Measurements from ENCODE around the gene MPZL2.
"Not testable (repeated sequence)": the region's sequence is repeated elsewhere in the genome, so short reads cannot be mapped to it uniquely, and the experiment has no call there.

MPZL2 gene

GRCh38 chr11:118263695-118264568 is at the start of gene MPZL2:
MPZL2 (minus strand) TSS chr11:118264297; CDS start chr11:118264153, 144 bp downstream.
- DNase-seq: no peak

- DNase-seq: no peak
Observed at GRCh38 chr11:118313242-118313641, 49.1 kb upstream of the MPZL2 start.

GRCh38 chr11:118312328-118312727 is 48.2 kb upstream of the MPZL2 start:
- DNase-seq: no peak

GRCh38 chr11:118311518-118311917 is 47.4 kb upstream of the MPZL2 start:
- DNase-seq: no peak

GRCh38 chr11:118310781-118311485 is 46.8 kb upstream of the MPZL2 start:
- DNase-seq: no peak

GRCh38 chr11:118310271-118310670 is 46.2 kb upstream of the MPZL2 start:
- DNase-seq: no peak

- DNase-seq: not testable (repeated sequence)
Observed at GRCh38 chr11:118308995-118309528, 45.0 kb upstream of the MPZL2 start.

GRCh38 chr11:118306556-118306955 is 42.5 kb upstream of the MPZL2 start:
- no peak for DNase-seq

GRCh38 chr11:118305726-118306125 is 41.6 kb upstream of the MPZL2 start:
- DNase-seq: peak; percentile 74

- peak; percentile 77 for DNase-seq
Observed at GRCh38 chr11:118304568-118305248, 40.6 kb upstream of the MPZL2 start, which contains the start of gene CD3E. CD3E (plus strand) TSS chr11:118304730; CDS start chr11:118304953, 223 bp downstream.

GRCh38 chr11:118304227-118304567 is 40.1 kb upstream of the MPZL2 start:
- no peak for DNase-seq

- no peak for DNase-seq
Observed at GRCh38 chr11:118301600-118302195, 37.6 kb upstream of the MPZL2 start.

GRCh38 chr11:118295815-118296454 is 31.8 kb upstream of the MPZL2 start:
- DNase-seq: peak; percentile 74

- DNase-seq: no peak
Observed at GRCh38 chr11:118295199-118295598, 31.1 kb upstream of the MPZL2 start.

- DNase-seq: no peak
Observed at GRCh38 chr11:118294053-118294452, 30.0 kb upstream of the MPZL2 start.

- no peak for DNase-seq
Observed at GRCh38 chr11:118291477-118292135, 27.5 kb upstream of the MPZL2 start.

GRCh38 chr11:118290923-118291322 is 26.8 kb upstream of the MPZL2 start:
- DNase-seq: peak; percentile 73

GRCh38 chr11:118289401-118289800 is 25.3 kb upstream of the MPZL2 start:
- no peak for DNase-seq

- DNase-seq: no peak
Observed at GRCh38 chr11:118287006-118287405, 22.9 kb upstream of the MPZL2 start.

GRCh38 chr11:118286545-118286944 is 22.4 kb upstream of the MPZL2 start:
- DNase-seq: no peak

- no peak for DNase-seq
Observed at GRCh38 chr11:118283756-118284350, 19.8 kb upstream of the MPZL2 start.

All from CD4-positive, alpha-beta T cell treated with Interleukin-10 for 1 hour (primary cell).